WTC11 (cell line): Measurements from ENCODE around the gene LZTS2. TPM values are rescaled to one million over a fixed set of nuclear protein-coding genes. Genes with fewer than 3 reads are reported as not detected.

Source experiments
- ATAC-seq: fragments of 200-7000 bp; cut with Tn5 transposase; 2 replicates; pipeline ENCODE4 v1.10.0; 2021; ENCODE audit warnings: mild to moderate bottlenecking, moderate library complexity
- CTCF ChIA-PET: fragments of 300-600 bp; sonication (Branson Sonifier 250); formaldehyde crosslinking; loops from one replicate; lab custom pipeline; 2021; ENCODE audit warnings: antibody characterized with exemption; lab: Charles Lee
- POLR2A ChIA-PET: fragments of 350-600 bp; sonication (Branson Sonifier 250); formaldehyde crosslinking; loops from one replicate; lab custom pipeline; 2021; ENCODE audit warnings: antibody characterized with exemption; lab: Charles Lee
- DNase-seq: peaks from one replicate; pipeline ENCODE4 v3.0.0; 2021; ENCODE audit warnings: low spot score
- H3K27ac Mint-ChIP-seq: 2 replicates; pipeline ENCODE4 v1.8.0; 2021; ENCODE audit warnings: mixed read lengths
- H3K27me3 Mint-ChIP-seq: 2 replicates; pipeline ENCODE4 v1.8.0; 2021; ENCODE audit warnings: low read depth, mild to moderate bottlenecking, moderate library complexity, mixed read lengths
- H3K36me3 Mint-ChIP-seq: 2 replicates; pipeline ENCODE4 v1.8.0; 2021; ENCODE audit warnings: mixed read lengths
- H3K4me1 Mint-ChIP-seq: 2 replicates; pipeline ENCODE4 v1.8.0; 2022; ENCODE audit warnings: mixed read lengths
- H3K4me3 Mint-ChIP-seq: 2 replicates; pipeline ENCODE4 v1.8.0; 2021; ENCODE audit warnings: mild to moderate bottlenecking, moderate library complexity, mixed read lengths
- H3K9me3 Mint-ChIP-seq: 2 replicates; pipeline ENCODE4 v1.8.0; 2021; ENCODE audit warnings: mixed read lengths
- CTCF ChIP-seq: fragments of 200-600 bp; IDR thresholded peaks from 2 replicates; pipeline ENCODE4 v1.8.0; 2022; ENCODE audit warnings: antibody characterized with exemption
- E2F5 ChIP-seq: sonication (generic); formaldehyde crosslinking; IDR thresholded peaks from 2 replicates; pipeline ENCODE4 v1.8.1; 2022; ENCODE audit warnings: mild to moderate bottlenecking, moderate library complexity, missing genetic modification reagents
- EMX1 ChIP-seq: fragments of 250-450 bp; sonication (Bioruptor Pico); IDR thresholded peaks from 2 replicates; pipeline ENCODE4 v1.8.0; 2021; ENCODE audit warnings: mild to moderate bottlenecking
- ETV6 ChIP-seq: sonication (generic); formaldehyde crosslinking; IDR thresholded peaks from 2 replicates; pipeline ENCODE4 v1.8.1; 2022; ENCODE audit warnings: mild to moderate bottlenecking, missing genetic modification reagents
- FOXP1 ChIP-seq: sonication (generic); formaldehyde crosslinking; IDR thresholded peaks from 2 replicates; pipeline ENCODE4 v1.8.0; 2022; ENCODE audit warnings: missing genetic modification reagents, mild to moderate bottlenecking, moderate library complexity, borderline replicate concordance
- IRF1 ChIP-seq: sonication (generic); formaldehyde crosslinking; IDR thresholded peaks from 2 replicates; pipeline ENCODE4 v1.8.0; 2023; ENCODE audit warnings: missing genetic modification reagents
- IRF2 ChIP-seq: sonication (generic); formaldehyde crosslinking; IDR thresholded peaks from 2 replicates; pipeline ENCODE4 v1.8.0; 2022; ENCODE audit warnings: low read depth, missing genetic modification reagents, borderline replicate concordance
- TEAD1 ChIP-seq: sonication (generic); formaldehyde crosslinking; IDR thresholded peaks from 2 replicates; pipeline ENCODE4 v1.8.0; 2022; ENCODE audit warnings: mild to moderate bottlenecking, missing genetic modification reagents
- ZBTB43 ChIP-seq: sonication (generic); formaldehyde crosslinking; IDR thresholded peaks from 2 replicates; pipeline ENCODE4 v1.8.1; 2023; ENCODE audit warnings: mild to moderate bottlenecking, missing genetic modification reagents
- ZNF138 ChIP-seq: sonication (generic); formaldehyde crosslinking; conservative IDR thresholded peaks from 2 replicates; pipeline ENCODE4 v1.8.1; 2022; ENCODE audit warnings: mild to moderate bottlenecking, moderate library complexity, missing genetic modification reagents
- ZNF512 ChIP-seq: sonication (generic); formaldehyde crosslinking; IDR thresholded peaks from 2 replicates; pipeline ENCODE4 v1.8.1; 2022; ENCODE audit warnings: missing genetic modification reagents, borderline replicate concordance
- total RNA-seq: library from RNA; stranded (reverse); gene quantifications from 3 replicates; pipeline ENCODE4 v1.2.3, GENCODE V29; 2021
- TF ChIP-seq, protein P1 (sequence below): sonication (generic); formaldehyde crosslinking; IDR thresholded peaks from 2 replicates; pipeline ENCODE4 v1.8.1; 2022; ENCODE audit warnings: low read depth, missing genetic modification reagents, borderline replicate concordance
- TF ChIP-seq, protein P2 (sequence below): sonication (generic); formaldehyde crosslinking; IDR thresholded peaks from 2 replicates; pipeline ENCODE4 v1.8.1; 2022; ENCODE audit warnings: low read depth, mild to moderate bottlenecking, moderate library complexity, missing genetic modification reagents, borderline replicate concordance

Gene LZTS2
- total RNA-seq, 1 experiment from 2014 or later: 84.6 TPM

GRCh38 chr10:100988166-100988565 is 11.4 kb upstream of the LZTS2 start:
- DNase-seq: no peak
- Mint-ChIP-seq H3K9me3 (no peaks in the 10 kb centered on the region), H3K4me1 (peaks cover 13% of the 10 kb centered on the region), H3K4me3 (peak overlapping the region; percentile 93), H3K27ac (peak overlapping the region; percentile 93; the same call in 1 of the 2 replicates), H3K27me3 (no peaks in the 10 kb centered on the region), H3K36me3 (peaks cover 29% of the 10 kb centered on the region)
- TF ChIP-seq E2F5 (CRISPR knock-in tag): no peak
- no peak for TF ChIP-seq ZNF138
- no peak for TF ChIP-seq ZBTB43
- TF ChIP-seq, protein P1, sequence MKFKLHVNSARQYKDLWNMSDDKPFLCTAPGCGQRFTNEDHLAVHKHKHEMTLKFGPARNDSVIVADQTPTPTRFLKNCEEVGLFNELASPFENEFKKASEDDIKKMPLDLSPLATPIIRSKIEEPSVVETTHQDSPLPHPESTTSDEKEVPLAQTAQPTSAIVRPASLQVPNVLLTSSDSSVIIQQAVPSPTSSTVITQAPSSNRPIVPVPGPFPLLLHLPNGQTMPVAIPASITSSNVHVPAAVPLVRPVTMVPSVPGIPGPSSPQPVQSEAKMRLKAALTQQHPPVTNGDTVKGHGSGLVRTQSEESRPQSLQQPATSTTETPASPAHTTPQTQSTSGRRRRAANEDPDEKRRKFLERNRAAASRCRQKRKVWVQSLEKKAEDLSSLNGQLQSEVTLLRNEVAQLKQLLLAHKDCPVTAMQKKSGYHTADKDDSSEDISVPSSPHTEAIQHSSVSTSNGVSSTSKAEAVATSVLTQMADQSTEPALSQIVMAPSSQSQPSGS (CRISPR knock-in tag): no peak
- TF ChIP-seq TEAD1: no peak
- no peak for ATAC-seq
- POLR2A ChIA-PET: no interaction called here
- CTCF ChIA-PET: interaction anchor here (1.0 to 4.5 kb wide), 5 partner anchors 9 to 418 kb away, joined by 3 to 28 read pairs (median 5); no protein-coding TSS in a partner anchor

DNA sequence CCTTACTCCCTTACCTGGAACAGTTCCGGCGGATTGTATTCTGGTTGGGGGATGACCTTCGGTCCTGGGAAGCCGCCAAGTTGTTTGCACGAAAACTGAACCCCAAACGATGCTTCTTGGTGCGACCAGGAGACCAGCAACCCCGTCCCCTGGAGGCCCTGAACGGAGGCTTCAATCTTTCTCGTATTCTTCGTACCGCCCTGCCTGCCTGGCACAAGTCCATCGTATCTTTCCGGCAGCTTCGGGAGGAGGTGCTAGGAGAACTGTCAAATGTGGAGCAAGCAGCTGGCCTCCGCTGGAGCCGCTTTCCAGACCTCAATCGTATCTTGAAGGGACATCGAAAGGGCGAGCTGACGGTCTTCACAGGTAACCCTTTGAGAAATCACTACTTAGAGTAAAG is 10.5 kb upstream of the LZTS2 start:
- Mint-ChIP-seq H3K27ac (no peak overlapping the region), H3K4me1 (peaks cover 13% of the 10 kb centered on the region), H3K9me3 (no peaks in the 10 kb centered on the region), H3K4me3 (peak overlapping the region; percentile 93), H3K27me3 (no peaks in the 10 kb centered on the region), H3K36me3 (peaks cover 36% of the 10 kb centered on the region)
- CTCF ChIA-PET: interaction anchor here (1.0 to 4.5 kb wide), 3 partner anchors 8 to 29 kb away, joined by 5 to 28 read pairs (median 5); no protein-coding TSS in a partner anchor
- ATAC-seq (no peak), DNase-seq (no peak)
- TF ChIP-seq IRF2 (CRISPR knock-in tag) (no peak), EMX1 (no peak), ZBTB43 (no peak), IRF1 (0 out of 2 replicates have a peak, but pooled peaks have one; percentile 30), FOXP1 (no peak), ETV6 (CRISPR knock-in tag) (no peak)
- TF ChIP-seq, protein P2, sequence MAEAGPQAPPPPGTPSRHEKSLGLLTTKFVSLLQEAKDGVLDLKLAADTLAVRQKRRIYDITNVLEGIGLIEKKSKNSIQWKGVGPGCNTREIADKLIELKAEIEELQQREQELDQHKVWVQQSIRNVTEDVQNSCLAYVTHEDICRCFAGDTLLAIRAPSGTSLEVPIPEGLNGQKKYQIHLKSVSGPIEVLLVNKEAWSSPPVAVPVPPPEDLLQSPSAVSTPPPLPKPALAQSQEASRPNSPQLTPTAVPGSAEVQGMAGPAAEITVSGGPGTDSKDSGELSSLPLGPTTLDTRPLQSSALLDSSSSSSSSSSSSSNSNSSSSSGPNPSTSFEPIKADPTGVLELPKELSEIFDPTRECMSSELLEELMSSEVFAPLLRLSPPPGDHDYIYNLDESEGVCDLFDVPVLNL: no peak
- POLR2A ChIA-PET: no interaction called here

- no peak for DNase-seq
Observed at GRCh38 chr10:100993986-100994708, 5.5 kb upstream of the LZTS2 start.

More at GRCh38 chr10:100993986-100994708, 5.5 kb upstream of the LZTS2 start:
- POLR2A ChIA-PET: no interaction called here
- Mint-ChIP-seq H3K27me3 (no peaks in the 10 kb centered on the region), H3K4me3 (no peak overlapping the region), H3K9me3 (no peaks in the 10 kb centered on the region), H3K27ac (peak overlapping the region; percentile 87), H3K36me3 (peaks cover 36% of the 10 kb centered on the region), H3K4me1 (peaks cover 23% of the 10 kb centered on the region)
- CTCF ChIA-PET: interaction anchor here (0.7 to 13.4 kb wide), 11 partner anchors 15 to 508 kb away, joined by 3 to 277 read pairs (median 3); partner anchors contain the start of gene SEMA4G
- peak; percentile 32; the same call in 1 of the 2 replicates for TF ChIP-seq CTCF
- TF ChIP-seq ZNF512 (CRISPR knock-in tag): no peak
- ATAC-seq: no peak
